HG03095 (cell line): ENCODE measurements around the gene TANGO2.

Experiments used
- ATAC-seq: cut with Tn5 transposase; IDR thresholded peaks from one replicate; pipeline ENCODE4 v1.9.1; 2021; ENCODE audit warnings: moderate library complexity; ENCODE audit not compliant: unreplicated experiment

The TANGO2 gene

DNA sequence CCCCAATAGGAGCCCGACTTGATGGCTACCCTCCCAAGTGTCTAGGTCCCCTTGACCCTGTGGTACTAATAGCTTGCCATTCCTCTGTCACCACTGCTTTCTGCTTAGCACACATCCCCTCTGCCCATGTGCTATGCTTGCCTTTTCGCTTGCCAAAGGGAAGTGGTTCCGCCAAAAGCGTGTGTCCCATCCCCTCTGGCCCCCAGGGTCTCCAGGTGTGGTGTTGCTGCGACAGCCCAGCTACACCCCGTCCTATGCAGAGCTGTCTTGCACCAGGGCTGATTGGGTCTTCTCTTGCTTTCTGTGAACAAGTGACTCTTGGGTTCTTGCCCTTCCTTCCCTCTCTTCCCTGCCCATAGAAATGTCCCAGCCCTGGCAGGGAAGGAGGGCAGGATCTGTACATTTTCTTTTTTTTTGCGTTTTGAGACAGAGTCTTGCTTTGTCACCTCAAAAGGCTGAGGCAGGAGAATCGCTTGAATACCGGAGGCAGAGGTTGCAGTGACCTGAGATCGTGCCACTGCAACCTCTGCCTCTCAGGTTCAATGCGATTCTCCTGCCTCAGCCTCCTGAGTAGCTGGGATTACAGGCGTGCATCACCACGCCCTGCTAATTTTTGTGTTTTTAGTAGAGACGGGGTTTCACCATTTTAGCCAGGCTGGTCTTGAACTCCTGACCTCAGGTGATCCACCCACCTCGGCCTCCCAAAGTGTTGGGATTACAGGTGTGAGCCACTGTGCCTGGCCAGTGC lies 3.9 kb downstream of the TANGO2 start:
- no peak for ATAC-seq

DNA sequence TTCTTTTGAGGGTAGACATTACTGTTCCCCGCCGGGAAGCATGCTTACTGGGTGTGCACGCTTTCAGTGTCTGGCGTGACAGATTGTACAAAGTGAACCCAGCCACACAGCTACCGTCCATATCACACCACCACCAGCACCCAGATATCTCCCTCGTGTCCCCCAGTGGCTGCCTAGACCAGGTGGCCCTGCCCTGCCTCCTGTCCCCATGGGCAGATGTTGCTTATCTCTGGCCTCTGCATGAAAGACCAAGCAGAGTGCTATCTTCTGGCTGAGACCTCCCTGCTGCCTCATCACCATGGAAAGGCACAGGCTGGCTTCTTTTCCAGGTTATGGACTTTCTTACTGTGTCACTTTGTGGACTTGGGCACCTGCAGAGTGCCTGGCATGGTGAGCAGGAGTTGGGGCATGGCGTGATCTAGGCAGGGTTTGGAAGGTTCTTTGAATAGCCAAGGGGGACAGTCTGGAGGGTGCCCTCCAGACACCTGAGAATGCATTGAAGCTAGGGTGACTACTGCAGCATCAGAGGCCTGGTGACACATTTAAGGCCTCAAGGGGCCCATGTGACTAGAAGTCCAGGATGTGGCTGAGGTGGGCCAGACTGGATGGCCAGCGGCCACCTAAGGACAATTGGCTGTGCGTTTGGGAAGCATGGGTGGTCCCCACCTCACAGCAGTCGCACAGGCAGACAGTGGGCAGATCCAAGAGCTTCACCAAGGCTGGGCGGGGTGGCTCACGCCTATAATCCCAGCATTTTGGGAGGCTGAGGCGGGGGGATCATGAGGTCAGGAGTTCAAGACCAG lies 4.7 kb downstream of the TANGO2 start:
- no peak for ATAC-seq

DNA sequence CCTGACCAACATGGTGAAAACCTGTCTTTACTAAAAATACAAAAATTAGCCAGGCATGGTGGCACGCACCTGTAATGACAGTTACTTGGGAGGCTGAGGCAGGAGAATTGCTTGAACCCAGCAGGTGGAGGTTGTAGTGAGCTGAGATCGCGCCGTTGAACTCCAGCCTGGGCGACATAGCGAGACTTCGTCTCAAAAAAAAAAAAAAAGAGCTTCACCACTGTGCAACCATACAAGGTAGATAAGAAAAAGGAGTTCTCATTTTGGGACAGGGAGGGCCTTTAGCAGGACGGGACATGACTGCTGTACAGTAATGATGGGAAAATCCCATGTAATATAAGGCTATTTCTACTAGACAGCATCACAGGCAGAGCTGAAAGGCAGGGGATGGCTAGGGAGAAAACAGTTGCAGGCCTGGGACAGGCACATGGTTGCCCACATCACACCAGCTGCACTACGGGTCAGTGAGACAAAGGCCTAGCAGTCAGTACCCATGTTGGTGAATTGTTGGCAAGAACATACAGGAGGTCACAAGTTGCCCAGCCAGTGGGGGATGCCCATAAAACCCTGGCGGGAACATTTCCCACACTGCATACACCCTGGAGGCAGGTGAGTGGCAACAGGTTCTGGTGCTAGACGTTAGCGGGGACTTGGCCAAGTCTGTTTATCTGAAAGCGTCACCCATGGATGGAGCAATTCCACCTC lies 5.4 kb downstream of the TANGO2 start:
- no peak for ATAC-seq

DNA sequence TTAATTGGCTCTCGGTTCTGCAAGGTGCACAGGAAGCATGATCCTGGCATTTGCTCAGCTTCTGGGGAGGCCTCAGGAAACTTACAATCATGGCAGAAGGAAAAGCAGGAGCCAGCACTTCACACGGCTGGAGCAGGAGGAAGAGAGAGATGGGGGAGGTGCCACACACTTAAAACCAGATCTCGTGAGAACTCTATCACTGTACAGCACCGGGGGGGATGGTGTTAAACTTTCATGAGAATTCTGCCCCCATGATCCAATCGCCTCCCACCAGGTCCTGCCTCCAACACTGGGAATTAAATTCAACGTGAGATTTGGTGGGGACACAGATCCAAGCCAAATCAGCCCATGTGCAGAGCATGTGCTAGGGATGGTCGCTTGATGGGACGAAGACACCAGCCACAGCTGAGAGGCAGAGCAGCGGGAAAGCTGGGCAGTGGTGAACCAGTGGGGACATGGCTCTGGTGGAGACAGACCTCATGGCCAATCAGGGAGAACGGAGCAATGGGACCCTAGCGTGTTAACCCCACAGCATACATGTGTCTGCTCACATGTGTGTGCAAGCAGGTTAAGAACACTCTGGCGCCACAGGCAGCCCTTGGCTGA lies 6.2 kb downstream of the TANGO2 start:
- ATAC-seq = no peak

DNA sequence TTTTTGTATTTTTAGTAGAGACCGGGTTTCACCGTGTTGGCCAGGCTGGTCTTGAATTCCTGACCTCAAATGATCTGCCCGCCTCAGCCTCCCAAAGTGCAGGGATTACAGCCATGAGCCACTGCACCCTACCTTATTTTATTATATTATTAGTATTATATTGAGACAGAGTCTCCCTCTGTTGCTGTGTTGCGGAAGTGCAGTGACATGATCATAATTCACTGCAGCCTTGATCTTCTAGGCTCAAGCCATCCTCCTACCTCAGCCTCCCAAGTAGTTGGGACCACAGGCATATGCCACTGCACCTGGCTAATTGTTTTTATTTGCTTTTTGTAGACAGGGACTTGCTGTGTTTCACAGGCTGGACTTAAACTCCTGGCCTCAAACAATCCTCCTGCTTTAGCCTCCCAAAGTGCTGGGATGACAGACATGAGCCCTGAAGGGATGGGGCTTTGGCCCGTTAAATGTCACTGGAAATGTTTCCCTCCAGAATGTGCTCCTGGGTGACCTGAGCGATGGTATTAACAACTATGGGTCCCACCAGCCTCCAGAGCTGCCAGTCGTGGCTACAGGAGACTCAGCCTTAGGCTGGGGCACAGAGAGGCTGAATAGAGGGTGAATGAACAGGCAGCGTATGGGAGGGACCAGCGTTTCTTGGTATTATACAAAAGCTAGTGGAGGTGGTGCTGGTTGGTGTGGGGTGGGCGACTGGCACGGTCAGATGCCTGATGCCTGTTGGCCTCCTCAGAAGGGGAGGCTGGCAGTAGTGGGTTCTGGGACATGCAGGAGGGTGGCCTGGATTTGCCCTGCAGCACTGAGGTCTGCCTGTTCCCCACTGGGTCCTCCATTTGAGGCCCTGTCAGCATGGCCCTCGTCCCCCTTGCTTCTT lies 7.3 kb downstream of the TANGO2 start:
- no peak for ATAC-seq

DNA sequence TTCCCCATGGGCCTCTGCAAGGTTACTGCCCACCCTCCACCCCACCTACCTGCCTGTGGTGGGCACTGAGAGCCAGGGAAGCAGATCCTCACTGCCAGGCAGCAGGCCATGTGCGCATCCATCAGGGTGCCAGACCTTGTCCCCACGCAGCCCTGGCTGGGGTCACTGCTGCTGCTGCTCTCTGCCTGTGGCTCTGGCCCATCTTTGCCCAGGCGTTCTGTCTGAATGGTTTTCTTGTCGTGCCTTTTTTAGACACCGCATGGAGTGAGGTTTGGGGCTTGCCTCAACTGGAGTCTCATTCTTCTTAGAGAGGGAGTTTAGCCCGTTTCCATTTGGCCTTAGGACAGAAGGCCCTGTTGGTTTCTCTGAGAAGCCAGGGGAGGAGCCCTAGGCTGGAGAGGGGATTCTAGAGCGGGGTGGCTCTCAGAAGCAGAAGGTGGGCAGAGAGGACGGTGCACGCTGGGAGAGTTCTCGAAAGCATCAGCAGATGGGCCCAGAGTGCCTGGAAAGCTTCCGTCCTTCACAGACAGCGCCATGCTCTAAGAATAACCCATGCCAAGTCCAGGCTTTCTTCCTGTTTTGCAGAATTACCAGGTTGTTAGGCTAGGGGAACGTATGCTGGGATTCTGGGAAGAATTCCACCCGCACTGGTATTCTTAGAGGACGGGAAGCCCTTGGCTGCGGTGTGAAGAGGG lies 8.1 kb downstream of the TANGO2 start:
- no peak for ATAC-seq

DNA sequence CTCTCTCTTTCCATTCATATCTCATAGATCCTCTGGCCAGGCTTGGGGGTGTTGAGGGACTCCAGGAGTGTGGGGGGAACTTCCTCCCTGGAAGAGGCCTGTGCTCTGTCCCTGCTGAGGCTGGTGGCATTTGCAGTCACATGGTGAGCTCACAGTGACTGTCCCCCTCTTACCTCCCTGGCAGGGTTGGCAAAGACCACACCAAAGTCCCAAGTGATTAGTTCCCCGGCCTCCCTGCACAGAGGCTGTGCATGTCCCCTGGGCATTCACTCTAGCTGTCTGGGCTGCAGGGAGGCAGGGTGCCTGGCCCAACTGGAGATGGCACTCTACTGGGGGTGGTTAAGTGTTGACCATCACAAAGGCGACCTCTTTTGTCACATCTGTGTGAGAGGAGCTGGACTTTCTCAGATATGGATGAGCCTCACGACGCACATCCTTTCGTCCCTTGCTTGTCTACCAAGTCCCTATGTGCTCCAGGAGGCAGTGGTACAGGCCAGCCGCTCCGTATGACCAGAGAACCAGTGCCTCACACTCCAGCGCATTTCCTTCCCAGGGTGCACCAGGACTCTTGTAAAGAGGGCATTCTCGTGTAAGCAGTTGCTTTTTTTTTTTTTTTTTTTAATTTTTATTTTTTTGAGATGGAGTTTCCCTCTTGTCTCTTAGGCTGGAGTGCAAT lies 8.8 kb downstream of the TANGO2 start:
- no peak for ATAC-seq

DNA sequence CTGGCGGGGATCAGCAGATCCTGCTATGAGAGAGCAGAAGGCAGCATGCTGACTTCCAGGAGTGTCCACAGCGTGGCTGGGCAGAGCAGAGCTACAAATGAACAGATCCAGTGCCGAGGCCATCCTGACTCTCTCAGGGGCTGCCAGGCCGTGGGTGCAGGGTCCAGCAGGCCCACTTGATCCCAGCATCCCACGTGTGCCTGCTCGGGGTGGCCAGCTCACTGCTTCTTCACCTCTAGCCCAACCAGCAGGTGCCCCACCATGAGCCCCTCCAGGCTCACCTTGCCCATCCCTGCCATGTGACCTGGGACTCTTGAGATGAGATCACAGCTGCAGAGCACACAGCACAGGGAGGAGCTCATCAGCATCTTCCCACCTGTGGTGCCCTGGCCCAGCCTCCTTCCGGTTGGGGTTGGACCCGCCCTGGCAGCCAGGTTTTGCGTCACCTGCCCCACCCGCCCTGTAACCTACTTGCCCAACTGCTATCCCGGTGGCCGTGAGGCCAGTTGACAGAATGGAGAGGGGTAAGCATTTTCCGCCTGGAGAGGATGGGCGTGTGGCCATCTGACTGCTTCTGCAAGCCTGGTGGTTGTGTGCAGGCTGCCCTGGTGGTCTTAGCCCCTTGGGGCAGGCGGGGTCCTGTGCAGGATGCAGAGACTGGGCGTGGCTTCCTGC lies 11.0 kb downstream of the TANGO2 start:
- no peak for ATAC-seq

DNA sequence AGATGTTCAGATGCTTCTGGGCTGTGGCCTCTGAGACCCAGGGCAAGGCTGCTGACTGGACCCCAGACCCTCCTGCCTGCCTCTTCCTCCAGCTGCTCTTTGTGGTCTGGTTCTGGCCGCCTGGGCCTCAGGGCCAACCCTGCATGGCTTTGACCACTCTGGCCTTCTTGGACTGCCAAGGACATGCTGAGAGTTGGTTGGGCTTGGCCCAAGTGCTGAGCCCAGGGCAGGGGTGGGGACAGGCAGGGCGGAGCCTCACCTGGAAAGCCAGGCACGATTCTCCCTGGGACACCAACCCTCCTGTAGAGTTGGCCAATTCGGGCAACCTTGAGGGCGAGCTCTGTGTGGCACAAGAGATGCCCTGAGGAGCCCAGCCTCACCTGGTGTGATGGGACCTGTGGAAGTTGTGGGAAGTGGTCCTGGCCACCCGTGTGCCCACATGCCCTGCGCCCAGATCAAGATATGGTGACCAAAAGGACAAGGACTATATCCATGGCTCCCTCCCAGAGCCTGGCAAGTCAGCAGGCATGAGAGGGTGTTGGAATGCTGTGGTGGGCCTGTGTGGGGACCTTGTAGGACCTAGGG lies 11.6 kb downstream of the TANGO2 start:
- ATAC-seq = no peak

DNA sequence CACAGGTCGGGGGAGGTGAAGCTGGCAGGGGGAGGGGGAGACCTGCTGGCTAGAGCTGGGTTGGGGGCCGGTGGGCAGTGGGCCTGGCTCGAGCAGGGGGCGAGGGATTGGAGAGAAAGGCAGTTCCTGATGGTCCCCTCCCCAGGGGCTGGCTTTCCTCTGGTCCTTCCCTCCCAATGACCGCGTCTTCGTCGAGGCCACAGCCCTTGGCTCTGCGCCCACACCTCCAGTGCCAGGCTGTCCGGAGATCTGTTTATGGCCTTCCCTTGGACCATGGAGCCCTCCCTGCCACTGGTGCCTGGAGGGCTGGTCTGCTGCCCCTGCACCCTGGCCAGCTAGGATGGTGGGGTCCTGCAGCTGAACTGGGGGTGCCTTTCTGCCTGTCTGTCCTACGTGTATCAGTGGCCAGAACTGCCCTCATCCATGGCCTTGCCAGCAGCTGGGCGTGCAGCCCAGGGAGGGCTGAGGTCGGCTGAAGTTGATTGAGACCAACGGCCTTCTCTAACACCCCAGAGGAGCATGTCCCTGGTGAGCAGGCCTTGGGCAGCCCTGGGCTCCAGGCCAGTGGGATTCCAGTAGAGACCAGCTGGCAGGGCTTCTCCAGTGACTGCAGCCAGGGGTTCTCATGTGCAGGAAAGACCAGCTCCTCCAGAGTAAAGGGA lies 12.3 kb downstream of the TANGO2 start:
- ATAC-seq = no peak

DNA sequence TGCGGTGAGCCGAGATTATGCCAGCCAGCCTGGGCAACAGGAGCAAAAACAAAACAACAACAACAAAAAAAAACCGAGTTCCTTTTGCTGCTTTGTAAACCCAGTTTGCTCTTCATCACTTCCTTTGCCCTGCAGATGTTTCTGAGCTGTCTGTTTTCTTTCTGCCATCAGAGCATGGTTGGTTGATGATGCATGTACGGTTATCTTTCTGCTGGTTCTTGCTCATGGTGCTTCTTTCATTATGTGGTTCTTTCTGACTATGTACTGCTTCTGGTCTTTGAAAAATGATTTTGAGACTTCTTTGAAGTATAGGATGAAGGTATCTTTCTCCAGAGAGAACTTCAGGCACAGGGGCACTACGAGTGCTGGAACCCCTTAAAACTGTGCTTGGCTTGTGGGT lies 13.2 kb downstream of the TANGO2 start:
- no peak for ATAC-seq

DNA sequence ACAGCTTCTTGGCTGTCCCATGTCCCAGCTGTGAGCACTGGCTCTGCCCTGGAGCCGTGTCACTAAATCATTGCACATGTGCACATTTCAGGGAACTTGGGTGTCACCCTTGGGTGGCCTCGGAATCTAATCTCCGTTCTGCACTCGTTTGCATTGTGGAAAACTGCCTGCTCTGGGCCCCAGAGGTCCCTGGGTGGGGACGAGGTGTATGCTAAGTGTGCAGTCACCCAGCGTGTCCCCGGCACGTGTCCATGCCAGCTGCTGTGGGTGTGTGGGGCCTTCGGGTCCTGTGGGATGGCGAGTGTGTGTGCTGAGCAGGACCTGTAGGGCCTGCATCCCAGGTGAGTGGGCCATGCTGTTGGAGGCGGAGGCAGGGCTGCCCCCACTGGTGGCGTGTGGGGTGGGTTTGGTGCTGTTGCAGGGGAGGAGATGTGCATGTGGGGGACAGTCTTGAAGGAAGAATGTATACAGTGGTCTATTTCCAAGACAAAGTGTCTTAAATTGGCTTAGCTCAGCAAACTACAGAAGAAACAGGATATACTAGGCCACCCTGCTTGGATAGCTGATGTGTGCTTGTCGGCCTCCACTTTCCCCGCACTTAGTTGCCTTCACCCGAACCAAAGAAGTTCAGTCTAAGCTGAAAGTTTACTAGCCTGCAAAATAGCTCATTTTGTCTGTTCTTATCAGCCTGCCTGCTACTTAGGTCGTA lies 14.6 kb downstream of the TANGO2 start:
- no peak for ATAC-seq

DNA sequence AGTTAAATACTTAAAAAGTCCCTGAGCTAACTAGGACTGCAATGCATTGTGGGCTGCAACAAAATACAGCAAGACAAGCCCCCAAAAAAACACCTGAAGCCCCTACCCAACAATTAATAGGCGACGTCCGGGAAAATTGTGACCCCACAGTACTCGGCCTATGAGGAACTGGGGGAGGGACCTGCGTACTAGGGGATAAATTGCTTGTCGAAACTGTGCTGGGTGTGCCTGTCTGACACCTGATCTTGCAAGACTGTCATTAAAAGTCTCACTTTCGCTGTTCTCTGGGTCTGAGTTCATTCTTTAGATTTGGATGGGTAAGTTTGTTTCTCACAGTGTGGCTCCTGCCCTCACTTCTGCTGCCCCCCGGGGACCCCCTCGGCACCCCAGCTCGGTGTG lies 15.2 kb downstream of the TANGO2 start:
- no peak for ATAC-seq

DNA sequence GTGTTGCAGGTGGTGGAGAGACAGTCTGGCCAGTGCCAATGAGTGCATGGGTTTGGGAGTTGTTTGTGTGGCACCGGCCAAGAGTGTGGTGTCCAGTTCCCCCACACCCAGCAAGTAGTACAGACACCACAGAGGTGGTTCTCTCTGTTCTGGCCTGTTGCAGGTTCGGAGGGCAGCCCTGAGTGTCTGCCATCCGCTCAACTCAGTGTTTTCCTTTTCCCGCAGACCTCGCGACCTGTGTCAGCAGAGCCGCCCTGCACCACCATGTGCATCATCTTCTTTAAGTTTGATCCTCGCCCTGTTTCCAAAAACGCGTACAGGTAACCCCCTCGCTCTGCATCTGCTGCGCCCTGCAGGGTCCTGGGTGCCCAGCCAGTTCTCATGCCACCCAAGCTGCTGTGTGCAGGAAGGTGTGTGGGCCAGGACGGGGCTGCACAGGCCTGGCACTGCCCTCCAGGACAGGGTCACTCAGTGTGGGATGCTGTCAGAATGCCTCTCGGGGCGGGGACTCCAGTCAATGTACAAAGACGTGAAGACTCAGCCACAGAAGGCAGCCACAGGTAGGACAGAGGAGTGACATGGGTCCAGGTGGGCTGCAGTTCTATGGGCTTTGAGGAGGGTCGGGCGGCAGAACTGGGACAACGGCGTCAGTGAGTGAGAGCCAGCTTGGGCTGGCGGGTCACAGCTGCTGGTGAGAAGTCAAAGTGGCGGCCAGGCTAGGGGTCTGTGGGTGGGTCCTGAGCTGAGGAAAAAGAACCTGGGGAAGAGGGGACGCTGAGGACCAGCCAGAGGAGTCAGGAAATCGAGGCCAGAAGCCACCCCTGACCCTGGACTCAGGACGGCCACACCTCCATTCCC lies 15.9 kb downstream of the TANGO2 start:
- ATAC-seq = no peak

DNA sequence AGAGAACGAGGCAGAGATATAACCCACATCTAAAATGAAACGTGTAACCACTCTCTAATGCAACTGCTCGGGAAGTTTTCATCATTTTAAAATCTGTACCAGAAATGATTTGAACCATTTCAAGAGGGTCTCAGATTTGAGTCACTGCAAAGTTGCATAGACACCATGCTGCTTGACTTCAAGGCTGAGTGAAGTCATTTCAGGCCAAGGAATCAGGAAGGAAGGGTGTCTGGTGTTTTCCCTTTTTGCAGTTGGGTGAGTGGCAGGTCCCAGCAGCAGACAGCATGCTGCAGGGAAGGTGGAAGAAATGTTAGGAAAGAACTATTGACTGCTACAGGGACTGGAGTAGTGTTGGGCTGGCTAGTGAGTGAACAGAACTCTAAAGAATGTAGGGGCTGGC lies 16.5 kb downstream of the TANGO2 start:
- ATAC-seq = no peak

DNA sequence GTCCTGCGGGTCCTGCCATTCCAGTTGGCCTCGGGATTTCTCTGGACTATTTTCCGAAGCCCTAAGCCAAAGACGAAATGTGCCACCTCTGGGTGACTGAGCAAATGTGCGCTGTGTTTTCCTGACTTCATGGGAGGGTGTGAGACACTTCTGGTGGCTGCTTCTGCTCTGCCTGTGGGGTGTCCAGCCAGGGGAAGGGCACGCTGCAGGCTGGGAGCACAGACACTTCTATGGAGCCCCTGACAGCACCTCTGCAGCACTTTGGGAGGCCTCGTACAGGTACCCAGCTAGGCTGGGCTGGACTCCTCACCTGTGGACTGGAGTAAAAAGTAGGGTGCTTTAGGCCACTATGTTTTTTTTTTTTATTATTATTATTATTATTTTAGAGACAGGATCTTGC lies 17.7 kb downstream of the TANGO2 start:
- ATAC-seq = no peak
